ENCODE results near the gene CACNB2.

The CACNB2 gene

GRCh38 chr10:18350340-18350739 lies 210.1 kb downstream of the CACNB2 start:
- no peak for DNase-seq

- no peak for DNase-seq
These were observed 211.2 kb downstream of the CACNB2 start for GRCh38 chr10:18351421-18351820.

- DNase-seq, result no peak
These were observed 212.0 kb downstream of the CACNB2 start for GRCh38 chr10:18352175-18352574.

- no peak for DNase-seq
These were observed 219.6 kb downstream of the CACNB2 start for GRCh38 chr10:18359812-18360211.

- DNase-seq, result no peak
These were observed 222.7 kb downstream of the CACNB2 start for GRCh38 chr10:18362892-18363291.

DNA sequence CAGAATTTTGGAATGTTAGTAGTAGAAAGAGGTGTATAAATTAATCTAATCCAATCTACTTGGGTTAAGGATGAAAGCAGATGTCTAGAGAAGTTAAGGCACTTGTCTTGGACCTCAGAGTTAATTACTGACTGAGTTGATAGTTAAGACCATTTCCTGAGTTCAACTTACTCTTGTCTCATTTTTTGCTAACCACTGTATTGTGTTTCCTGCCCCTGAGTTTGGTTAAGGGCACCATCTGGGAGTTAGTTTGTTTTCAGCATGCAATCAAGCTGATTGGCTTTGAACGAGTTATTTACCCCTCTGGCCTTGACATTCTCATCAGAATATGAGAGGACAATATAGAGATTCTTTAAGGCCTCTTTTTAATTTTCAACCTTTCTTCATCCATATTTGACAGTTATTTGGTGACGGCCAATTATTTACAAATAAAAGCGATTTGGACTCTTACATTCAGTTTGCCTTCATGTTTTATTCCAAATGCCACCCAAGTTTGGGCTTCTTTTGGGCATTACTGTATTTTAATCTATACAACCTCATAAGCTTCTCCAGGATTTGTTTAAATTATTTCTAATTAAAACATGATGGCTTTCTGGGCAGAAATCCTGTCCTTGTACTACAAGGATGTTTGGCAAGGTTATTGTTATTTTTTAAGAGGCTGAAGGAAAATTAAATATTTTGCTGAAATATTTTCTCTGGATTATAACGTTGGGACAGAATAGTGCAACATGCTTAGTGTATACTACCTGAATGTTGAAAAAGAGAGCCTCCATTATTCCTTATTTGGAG lies 225.0 kb downstream of the CACNB2 start:
- DNase-seq, result no peak

DNA sequence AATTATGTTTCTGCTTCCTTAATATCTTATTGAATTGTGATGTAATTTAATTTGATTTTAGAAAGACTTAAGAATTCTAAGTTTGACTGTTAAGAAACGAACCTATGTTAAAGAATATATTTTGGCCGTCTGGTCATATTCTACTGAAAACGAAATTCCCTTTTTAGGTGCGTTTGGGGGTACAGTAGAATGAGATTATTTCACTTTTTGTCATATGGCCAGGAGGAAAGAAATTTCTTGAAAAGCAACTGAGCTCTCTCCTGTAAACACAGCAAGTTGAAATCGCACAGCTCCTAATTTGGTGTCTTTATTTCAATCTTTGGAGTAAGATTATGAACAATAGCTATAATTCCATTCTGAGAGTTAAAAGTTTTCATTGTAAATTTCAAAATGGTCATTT lies 227.6 kb downstream of the CACNB2 start:
- DNase-seq, result no peak

DNA sequence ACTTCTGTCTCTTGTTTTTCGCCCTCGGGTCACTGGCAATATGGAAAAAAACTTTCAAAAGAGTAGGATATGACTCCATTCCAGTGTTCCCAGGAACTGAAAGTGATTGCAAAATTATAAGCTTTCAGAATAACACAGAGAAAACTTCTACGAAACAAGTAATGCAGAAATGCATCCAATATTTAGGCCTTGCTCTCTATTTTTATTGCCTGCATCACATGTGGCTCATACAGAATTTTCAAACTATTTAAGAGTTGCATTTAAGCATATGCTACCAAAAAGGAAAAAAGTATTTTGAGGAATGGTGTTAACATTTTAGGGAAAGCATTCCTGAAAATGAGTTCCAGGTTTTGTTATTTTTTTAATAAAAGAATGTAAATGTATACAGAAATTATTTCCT lies 228.0 kb downstream of the CACNB2 start:
- DNase-seq, result no peak

DNA sequence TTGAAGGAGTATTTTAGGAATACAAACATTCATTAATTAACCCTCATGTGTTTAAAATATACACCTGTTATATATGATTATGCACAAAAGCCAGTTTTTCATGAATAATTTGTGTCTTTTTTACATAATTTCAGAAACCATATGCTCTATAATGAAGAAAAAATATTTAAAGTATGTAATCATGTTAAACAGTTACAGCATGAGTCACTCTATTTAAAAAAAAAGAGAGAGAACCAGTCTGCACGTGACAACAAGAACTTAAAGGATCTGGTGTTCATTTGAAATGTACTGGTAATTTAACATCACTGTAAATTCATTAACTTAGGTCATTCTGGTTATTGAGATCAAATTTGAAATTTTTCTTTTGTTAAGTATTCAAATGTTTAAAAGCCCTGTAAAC lies 228.5 kb downstream of the CACNB2 start:
- no peak for DNase-seq

DNA sequence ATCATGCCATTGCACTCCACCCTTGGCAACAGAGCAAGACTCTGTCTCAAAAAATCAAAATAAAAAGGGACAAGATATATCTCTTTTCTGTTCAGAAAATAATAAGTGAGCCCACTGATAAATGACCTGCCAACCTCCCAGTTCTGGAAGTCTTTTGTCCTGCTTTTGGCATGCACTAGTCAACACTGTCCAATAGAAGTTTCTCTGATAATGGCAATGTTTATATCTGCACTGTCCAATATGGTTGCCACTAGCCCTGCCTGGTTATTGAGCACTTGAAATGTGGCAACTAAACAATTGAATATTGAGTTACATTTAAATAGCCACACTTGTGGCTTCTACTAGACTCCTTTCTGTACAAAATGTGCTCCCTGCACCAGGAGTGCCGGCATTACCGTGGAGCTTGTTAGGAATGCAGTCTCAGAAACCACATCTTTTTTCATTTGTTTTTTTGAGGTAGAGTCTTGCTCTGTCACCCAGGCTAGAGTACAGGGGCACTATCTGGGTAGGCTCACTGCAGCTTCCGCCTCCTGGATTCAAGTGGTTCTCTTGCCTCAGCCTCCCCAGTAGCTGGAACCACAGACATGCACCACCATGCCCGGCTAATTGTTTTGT lies 229.7 kb downstream of the CACNB2 start:
- no peak for DNase-seq

GRCh38 chr10:18376650-18377049 lies 236.4 kb downstream of the CACNB2 start:
- DNase-seq, result no peak

DNA sequence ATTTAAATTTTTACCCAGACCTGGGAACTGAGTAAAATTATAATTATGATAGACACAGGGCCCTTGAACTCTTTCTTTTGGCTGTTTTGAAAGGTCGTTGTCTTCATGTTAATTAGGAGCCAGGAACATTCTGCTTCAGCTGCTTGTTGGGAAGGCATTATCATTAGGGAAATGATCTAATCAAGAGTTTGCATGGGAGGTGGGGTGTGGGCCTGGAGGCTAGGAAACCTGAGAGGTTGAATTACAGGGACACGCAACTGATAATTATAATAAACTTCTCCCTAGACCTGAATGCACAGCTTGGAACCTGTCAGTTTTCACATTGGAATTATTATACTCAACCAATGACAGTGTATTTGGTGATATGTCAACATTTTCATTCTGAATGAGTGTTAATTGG lies 237.7 kb downstream of the CACNB2 start:
- DNase-seq, result no peak

DNA sequence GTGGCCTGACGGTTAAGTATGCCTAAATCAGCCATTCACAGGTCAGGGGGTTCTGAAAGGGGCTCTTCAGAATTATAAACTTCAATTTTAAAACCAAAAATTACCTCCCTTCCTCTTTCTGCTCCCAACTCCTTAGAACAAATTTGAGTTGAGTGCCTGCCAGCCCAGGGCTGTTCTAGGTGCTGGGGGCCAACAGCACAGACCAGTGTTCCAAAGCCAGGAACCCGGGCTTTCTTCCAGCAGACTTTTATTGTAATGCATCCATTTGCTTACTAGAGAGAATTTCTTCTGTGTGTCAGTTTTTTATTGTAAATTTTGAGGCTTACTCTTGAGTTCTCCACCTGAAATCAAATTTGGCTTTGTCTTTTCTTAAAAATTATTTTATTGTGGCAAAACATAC lies 238.5 kb downstream of the CACNB2 start:
- DNase-seq, result no peak

DNA sequence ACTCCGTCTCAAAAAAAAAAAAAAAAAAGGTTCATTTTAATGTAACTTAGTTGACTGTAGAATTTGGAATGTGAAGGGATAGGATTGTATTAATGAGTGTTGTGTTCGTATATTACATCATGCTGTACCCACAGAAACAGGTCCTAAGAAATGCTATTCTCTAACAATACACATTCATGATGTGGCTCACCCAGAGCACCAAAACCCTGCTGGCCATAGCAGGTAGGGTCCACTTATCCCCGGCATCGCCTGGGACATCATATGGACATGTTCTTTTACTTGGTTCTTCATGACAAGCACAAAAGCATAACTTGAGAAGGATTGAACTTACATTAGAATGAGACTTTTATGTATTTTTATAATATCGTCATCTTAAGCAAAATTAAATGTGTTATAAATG lies 241.5 kb downstream of the CACNB2 start:
- no peak for DNase-seq

GRCh38 chr10:18397906-18398305 lies 257.7 kb downstream of the CACNB2 start:
- no peak for DNase-seq

GRCh38 chr10:18399158-18399557 lies 258.9 kb downstream of the CACNB2 start:
- DNase-seq, result no peak

DNA sequence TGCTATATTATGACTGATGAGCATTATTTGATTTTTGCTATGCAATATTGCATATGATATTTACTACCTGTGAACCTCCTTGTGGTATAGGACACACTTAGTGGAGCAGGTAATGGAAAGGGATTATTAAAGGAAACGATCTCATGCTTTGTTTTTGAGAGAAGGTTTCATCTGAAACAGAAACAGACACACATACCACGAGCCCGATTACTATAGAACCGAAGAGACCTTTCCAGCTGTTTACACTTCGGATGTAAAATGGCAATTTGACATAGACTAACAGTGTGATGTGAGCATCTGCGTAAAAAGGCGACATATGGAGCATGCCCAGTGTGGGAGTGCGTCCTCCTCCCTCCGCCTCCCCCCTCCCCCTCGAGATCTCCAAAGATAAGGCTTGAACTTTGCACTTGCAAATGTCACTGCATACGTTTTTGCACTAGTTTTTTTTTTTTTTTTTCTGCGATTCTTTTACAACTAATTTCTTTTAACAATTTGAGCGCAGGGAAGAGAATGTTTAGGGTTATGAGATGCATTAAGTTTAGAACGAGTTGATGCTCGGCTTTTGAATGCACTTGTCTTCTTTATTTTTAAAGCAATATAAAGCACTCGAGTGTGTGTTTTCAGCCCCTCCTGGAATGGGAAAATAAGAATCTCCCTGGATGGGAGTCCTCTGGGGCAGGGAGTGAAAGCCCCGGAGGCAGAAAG lies 260.1 kb downstream of the CACNB2 start:
- no peak for DNase-seq

- DNase-seq, result no peak
These were observed 260.7 kb downstream of the CACNB2 start for GRCh38 chr10:18400906-18401245.

DNA sequence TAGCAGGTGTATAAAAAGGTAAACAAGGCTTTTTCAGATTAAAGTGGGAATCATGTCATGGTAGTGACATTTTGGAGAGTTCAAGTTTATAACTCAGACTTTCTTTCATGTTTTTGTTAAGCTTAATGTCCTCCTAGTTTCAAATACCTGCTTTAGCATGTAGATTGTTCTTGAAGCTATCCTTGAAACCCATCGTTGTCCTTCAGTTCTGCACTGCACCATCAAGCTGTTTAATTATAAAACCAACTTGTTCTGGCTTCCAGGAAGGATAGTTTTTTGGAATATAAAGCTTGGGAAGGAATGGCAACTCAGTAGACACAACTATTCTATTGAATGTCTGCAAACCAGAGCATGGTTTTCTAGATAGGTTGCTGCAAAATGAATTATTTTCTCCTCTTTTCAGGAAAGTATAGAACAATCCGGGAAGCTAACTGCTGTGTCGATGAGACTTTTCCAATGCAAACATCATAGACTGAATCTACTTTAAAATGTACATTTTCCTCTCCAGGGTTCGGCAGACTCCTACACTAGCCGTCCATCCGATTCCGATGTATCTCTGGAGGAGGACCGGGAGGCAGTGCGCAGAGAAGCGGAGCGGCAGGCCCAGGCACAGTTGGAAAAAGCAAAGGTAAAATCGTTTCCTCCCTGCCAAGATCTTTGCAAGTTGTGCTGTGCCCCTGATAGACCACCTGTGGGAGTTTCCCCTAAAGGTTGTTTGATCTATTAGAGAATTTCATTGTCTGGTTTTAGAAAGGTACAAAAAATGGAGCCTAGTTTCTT lies 261.4 kb downstream of the CACNB2 start:
- DNase-seq, result no peak

GRCh38 chr10:18402853-18403252 lies 262.6 kb downstream of the CACNB2 start:
- no peak for DNase-seq

DNA sequence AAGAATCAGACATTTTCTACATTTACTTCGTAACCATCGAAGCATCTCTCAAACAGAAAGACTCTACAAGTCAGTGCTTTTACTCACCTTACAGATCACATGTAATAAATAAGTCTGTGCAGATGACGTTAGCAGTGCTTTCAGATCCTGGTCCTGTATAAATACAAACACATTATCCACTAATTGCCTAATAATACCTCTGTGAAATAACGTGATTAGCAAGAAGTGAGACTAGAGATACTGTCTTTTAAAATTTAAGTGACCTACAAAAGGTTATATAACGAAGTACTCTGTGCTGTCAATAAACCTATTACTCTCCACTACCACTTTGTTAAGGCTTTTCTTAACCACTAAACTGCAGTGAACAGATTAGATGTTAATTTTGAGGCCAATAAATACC lies 264.3 kb downstream of the CACNB2 start:
- DNase-seq, result no peak

DNA sequence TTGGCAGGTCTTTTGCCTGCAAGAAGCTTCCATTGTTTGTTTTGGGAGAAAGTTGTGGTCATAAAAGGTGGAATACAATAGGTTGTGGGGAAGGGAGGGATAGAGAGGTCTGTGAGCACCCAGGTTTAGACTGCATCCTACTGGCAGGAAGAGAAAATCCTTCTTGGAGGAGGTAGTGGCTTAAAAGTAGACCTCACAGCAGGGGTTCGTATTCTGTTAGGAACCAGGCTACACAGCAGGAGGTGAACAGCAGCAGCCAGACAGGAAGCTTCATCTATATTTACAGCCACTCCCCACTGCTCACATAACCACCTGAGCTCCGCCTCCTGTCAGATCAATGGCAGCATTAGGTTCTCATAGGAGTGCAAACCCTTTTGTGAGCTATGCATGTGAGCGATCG lies 265.9 kb downstream of the CACNB2 start:
- DNase-seq, result no peak

GRCh38 chr10:18409599-18410397 lies 269.6 kb downstream of the CACNB2 start:
- DNase-seq, result no peak
